Upper lobe of left lung (tissue), 4 donors: ENCODE measurements around the gene FBXW8.

Experiments used
- CTCF ChIP-seq, 6 experiments: fragments of 450-650 bp in 4 of 6; fragments of 200-600 bp in 2 of 6; sonication (generic) in 2 of 6; IDR thresholded peaks; one replicate each; pipeline ENCODE4 v1.5.1; 2016 to 2019; ENCODE audit warnings: antibody characterized with exemption in 6 of 6
- EP300 ChIP-seq, 4 donors: sonication (generic); formaldehyde crosslinking; IDR thresholded peaks; one replicate each; pipeline ENCODE4 v1.5.1; 2017; ENCODE audit warnings: antibody characterized with exemption in 4 of 4, control low read depth in 2 of 4
- POLR2A ChIP-seq, 4 donors: fragments of 450-650 bp; IDR thresholded peaks; one replicate each; pipeline ENCODE4 v1.5.1; 2016 to 2017; ENCODE audit warnings: antibody characterized with exemption in 4 of 4, mild to moderate bottlenecking in 2 of 4
- POLR2AphosphoS5 ChIP-seq, 2 donors: sonication (generic); formaldehyde crosslinking; IDR thresholded peaks; one replicate each; pipeline ENCODE4 v1.5.1; 2017; ENCODE audit warnings: antibody characterized with exemption in 2 of 2

DNA sequence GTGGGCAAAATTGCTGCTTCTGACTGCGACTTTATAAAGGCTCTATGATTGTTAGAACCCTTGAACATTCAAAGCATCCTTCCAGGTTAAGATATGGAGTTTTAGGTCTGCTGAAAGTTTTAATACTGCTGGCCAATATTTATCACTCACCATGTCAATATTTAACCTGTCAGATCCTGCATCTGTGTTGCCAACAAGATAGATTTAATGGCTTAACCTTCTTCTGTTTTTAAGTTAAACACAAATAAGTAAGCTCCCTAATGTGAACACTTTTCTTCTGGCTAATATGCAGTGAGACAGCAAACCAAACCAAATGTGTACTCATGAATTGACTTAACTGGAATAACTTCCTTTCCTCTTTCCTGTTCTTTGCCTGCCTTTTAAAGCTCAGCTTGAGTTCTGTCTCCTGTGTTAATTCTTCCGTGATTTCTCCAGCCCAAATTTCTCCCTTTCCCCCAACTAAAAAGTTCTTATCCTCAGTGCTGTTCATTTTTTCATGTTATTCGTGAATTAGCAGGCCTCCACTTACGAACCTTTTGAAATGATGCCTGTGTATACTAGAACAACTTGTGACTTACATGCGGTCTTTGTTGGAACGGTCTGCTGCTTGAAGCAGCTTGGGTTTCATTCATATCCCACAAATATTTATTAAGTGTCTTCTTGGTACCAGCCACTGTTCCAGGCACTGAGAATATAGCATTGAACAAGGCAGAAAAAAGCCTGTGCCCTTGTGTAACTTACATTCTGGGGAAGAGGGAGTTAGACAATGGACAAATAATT, 9.1 kb downstream of the FBXW8 start:
- TF ChIP-seq CTCF (IDR thresholded peaks at IDR 0.05) = no peak
- TF ChIP-seq POLR2AphosphoS5 (IDR thresholded peaks at IDR 0.05) = no peak
- no peak for TF ChIP-seq POLR2A (IDR thresholded peaks at IDR 0.05)
- TF ChIP-seq EP300 (IDR thresholded peaks at IDR 0.05) = no peak
